SK-N-MC (cell line): ENCODE results near the gene ACP2.

Experiments used
- EZH2 ChIP-seq: fragments of 200-600 bp; sonication (generic); IDR thresholded peaks from one replicate; pipeline ENCODE4 v1.6.1; 2017; ENCODE audit warnings: antibody characterized with exemption
- FOXP2 ChIP-seq: optimal IDR thresholded peaks from 2 replicates; pipeline ENCODE3; 2011; ENCODE audit warnings: mild to moderate bottlenecking, moderate library complexity; ENCODE audit not compliant: insufficient read depth; ENCODE audit errors: extremely low read length, control extremely low read depth
- POLR2AphosphoS5 ChIP-seq: IDR thresholded peaks from 2 replicates; pipeline ENCODE4 v1.6.1; 2012; ENCODE audit warnings: mild to moderate bottlenecking, low read depth, low read length, borderline replicate concordance

DNA sequence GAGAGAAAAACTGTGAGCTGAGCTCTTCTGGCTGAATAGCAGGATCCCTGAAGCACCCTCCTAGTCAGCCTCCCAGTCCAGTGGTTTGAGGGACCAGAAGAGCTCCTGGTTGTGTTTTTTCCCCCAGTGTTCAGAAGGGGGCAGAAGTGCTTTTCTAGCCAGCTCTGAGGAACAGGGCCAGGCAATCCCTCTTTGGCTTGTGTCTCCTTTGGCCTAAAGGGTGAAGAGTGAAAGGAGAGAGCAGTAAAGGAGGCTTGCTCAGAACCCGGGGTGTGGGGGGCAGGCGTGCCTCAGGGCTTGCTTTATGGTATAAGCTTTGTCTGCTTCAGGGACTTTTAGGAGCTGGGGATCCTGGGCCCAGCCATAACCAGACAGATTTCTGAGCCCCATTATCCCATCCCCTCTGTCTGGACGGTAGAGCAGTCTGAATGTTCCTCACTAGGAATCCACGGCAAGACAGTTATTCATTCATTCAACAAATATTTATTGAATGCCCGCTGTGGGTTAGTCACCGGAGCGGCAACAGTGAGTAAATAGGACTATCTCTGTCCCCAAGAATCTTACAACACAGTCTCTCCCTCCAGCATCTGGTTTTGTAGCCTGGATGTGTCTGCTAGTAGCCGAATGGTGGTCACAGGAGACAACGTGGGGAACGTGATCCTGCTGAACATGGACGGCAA is 14.5 kb downstream of the ACP2 start:
- TF ChIP-seq EZH2 (no peak), POLR2AphosphoS5 (no peak), FOXP2 (no peak)
